AG10803 (cell line): Measurements from ENCODE around the gene TTC9.
A peak's percentile ranks its signal among the peaks of the same experiment; 100 is the strongest.

ENCODE experiments used
- DNase-seq: peaks from one replicate; pipeline ENCODE4 v3.0.0; 2010; ENCODE audit warnings: low read depth
- H3K4me3 ChIP-seq: 2 replicates; pipeline ENCODE4 v1.5.1; 2011; ENCODE audit warnings: mild to moderate bottlenecking, low read length, control low read depth
- CTCF ChIP-seq: conservative IDR thresholded peaks from 2 replicates; pipeline ENCODE4 v1.5.1; 2011; ENCODE audit warnings: mild to moderate bottlenecking, low read length, control low read depth, inconsistent platforms

TTC9 gene

GRCh38 chr14:70713096-70713495, 71.4 kb downstream of the TTC9 start:
- DNase-seq: no peak
- no peak overlapping the region for H3K4me3 ChIP-seq
- no peak for TF ChIP-seq CTCF

- TF ChIP-seq CTCF: no peak
- no peak for DNase-seq
Measured at GRCh38 chr14:70713511-70713916, 71.8 kb downstream of the TTC9 start.

GRCh38 chr14:70714055-70714550, 72.4 kb downstream of the TTC9 start:
- peak; percentile 55 for DNase-seq
- peak; percentile 63 for TF ChIP-seq CTCF

More at GRCh38 chr14:70713511-70713916, 71.8 kb downstream of the TTC9 start:
- no peak overlapping the region for H3K4me3 ChIP-seq

GRCh38 chr14:70716483-70716882, 74.8 kb downstream of the TTC9 start:
- H3K4me3 ChIP-seq: no peak overlapping the region
- no peak for DNase-seq
- no peak for TF ChIP-seq CTCF

More at GRCh38 chr14:70714055-70714550, 72.4 kb downstream of the TTC9 start:
- no peak overlapping the region for H3K4me3 ChIP-seq

- TF ChIP-seq CTCF: no peak
- no peak overlapping the region for H3K4me3 ChIP-seq
- no peak for DNase-seq
Measured at GRCh38 chr14:70716958-70717357, 75.2 kb downstream of the TTC9 start.

- no peak for DNase-seq
- TF ChIP-seq CTCF: no peak
- H3K4me3 ChIP-seq: no peak overlapping the region
Measured at GRCh38 chr14:70718383-70719118, 76.8 kb downstream of the TTC9 start.

GRCh38 chr14:70721542-70721941, 79.8 kb downstream of the TTC9 start:
- no peak for TF ChIP-seq CTCF
- H3K4me3 ChIP-seq: no peak overlapping the region
- peak; percentile 7 for DNase-seq
